BJ (cell line): ENCODE measurements around the gene SLC25A13. TPM values are rescaled to one million over a fixed set of nuclear protein-coding genes. Genes with fewer than 3 reads are reported as not detected.
"Not testable (repeated sequence)": the region's sequence is repeated elsewhere in the genome, so short reads cannot be mapped to it uniquely, and the experiment has no call there.

Experiments used
- CTCF ChIA-PET: fragments of 350-600 bp; formaldehyde crosslinking; extraction: SDS; loops from one replicate; lab custom pipeline; 2021; ENCODE audit warnings: antibody characterized with exemption, inconsistent platforms; lab: Yijun Ruan, JAX
- POLR2A ChIA-PET: fragments of 300-600 bp; sonication (Branson Sonifier 250); formaldehyde crosslinking; extraction: SDS; loops from one replicate; lab custom pipeline; 2021; ENCODE audit warnings: antibody characterized with exemption; lab: Charles Lee
- DNase-seq: peaks from one replicate; pipeline ENCODE4 v3.0.0-alpha.2; 2011; ENCODE audit warnings: low read depth
- H3K27me3 ChIP-seq: 2 replicates; pipeline ENCODE4 v1.6.0; 2011; ENCODE audit warnings: low read length; ENCODE audit not compliant: control insufficient read depth, insufficient read depth
- H3K36me3 ChIP-seq: 2 replicates; pipeline ENCODE4 v1.5.1; 2011; ENCODE audit warnings: low read length; ENCODE audit not compliant: control insufficient read depth, insufficient read depth
- H3K4me3 ChIP-seq: 2 replicates; pipeline ENCODE4 v1.5.1; 2011; ENCODE audit warnings: low read depth, mild to moderate bottlenecking, control low read depth, low read length
- CTCF ChIP-seq: IDR thresholded peaks from 2 replicates; pipeline ENCODE4 v1.5.1; 2011; ENCODE audit warnings: low read depth, mild to moderate bottlenecking, control low read depth, inconsistent platforms, low read length, moderate library complexity; ENCODE audit not compliant: insufficient read depth
- polyA plus RNA-seq: library from polyadenylated mRNA; depleted of rRNA; stranded (reverse); fragments of >200 nt; gene quantifications from 2 replicates; pipeline ENCODE4 v1.2.3, GENCODE V29; 2011

SLC25A13 gene
- polyA plus RNA-seq, 1 experiment, result 6.2 TPM

- H3K27me3 ChIP-seq, result no peaks in the 10 kb centered on the region
- ChIA-PET POLR2A (no interaction called here), CTCF (no interaction called here)
- no peak for DNase-seq
- TF ChIP-seq CTCF, result no peak
- no peaks in the 10 kb centered on the region for H3K36me3 ChIP-seq
- no peak overlapping the region for H3K4me3 ChIP-seq
These were observed 152.5 kb downstream of the SLC25A13 start for GRCh38 chr7:96169439-96169838.

GRCh38 chr7:96167424-96167823 lies 154.5 kb downstream of the SLC25A13 start:
- Histone ChIP-seq H3K36me3 (no peaks in the 10 kb centered on the region), H3K27me3 (no peaks in the 10 kb centered on the region), H3K4me3 (no peak overlapping the region)
- no peak for DNase-seq
- POLR2A ChIA-PET, result no interaction called here
- CTCF ChIA-PET, result no interaction called here
- TF ChIP-seq CTCF, result no peak

DNA sequence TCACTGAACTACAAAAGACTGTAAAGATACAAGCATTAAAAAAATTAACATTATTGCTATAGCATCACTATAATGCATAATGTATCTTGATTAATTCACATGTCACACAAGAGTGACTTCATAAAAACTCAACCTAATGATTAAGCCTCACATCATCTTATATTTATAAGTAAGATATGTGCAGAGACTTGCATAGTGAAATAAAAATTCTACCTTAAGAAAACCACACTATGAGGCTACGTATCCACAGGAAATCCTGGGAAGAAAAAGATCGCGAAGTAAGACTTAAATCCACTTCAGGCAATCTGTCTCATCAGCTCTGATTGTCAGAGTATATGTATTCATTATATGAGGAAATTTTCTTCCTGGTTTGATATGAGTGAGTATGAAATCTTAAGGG lies 160.0 kb downstream of the SLC25A13 start:
- H3K4me3 ChIP-seq, result no peak overlapping the region
- ChIA-PET CTCF (no interaction called here), POLR2A (no interaction called here)
- DNase-seq, result no peak
- no peaks in the 10 kb centered on the region for H3K36me3 ChIP-seq
- TF ChIP-seq CTCF, result no peak
- H3K27me3 ChIP-seq, result no peaks in the 10 kb centered on the region

- TF ChIP-seq CTCF, result no peak
- Histone ChIP-seq H3K4me3 (no peak overlapping the region), H3K27me3 (no peaks in the 10 kb centered on the region), H3K36me3 (no peaks in the 10 kb centered on the region)
- ChIA-PET POLR2A (no interaction called here), CTCF (no interaction called here)
- DNase-seq, result no peak
These were observed 164.0 kb downstream of the SLC25A13 start for GRCh38 chr7:96157856-96158255.

DNA sequence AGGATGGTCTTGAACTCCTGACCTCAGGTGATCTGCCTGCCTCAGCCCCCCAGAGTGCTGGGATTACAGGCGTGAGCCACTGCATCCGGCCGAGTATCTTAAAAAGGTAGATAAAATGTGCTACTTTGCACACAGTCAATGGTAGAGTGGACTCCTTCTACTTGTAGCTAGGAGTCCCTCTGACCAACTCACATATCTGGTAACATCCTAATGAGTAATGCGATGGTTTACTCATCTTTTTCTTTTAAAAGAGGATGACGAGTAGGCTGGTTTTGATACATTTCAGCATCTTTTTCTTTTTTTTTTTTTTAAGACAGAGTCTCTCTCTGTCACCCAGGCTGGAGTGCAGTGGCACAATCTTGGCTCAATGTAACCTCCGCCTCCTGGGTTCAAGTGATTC lies 167.4 kb downstream of the SLC25A13 start:
- H3K4me3 ChIP-seq, H3K36me3 ChIP-seq, POLR2A ChIA-PET, CTCF ChIA-PET, DNase-seq, H3K27me3 ChIP-seq: not testable (repeated sequence)

DNA sequence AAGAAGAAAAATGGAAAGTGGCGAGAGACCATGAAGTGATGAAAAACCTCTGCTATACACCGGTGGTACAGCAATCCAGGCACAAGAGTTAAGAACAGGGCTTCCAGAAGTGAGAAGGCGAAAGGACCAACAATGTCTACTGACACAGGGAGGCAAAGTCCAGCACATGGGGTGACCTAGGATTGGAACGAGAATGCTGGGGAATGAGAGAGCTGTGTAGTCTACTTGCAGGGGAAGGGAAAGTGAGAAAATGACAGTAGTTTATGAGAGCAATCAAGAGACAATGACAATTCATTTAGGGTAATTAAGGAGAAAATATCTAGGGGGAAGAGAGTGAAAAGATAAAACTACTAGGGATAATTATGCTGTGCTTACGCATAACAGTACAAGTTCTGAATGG lies 169.2 kb downstream of the SLC25A13 start:
- no peak for TF ChIP-seq CTCF
- DNase-seq, result no peak
- POLR2A ChIA-PET, result no interaction called here
- Histone ChIP-seq H3K27me3 (no peaks in the 10 kb centered on the region), H3K36me3 (no peaks in the 10 kb centered on the region), H3K4me3 (no peak overlapping the region)
- CTCF ChIA-PET, result interaction anchor here (1.0 kb wide), 1 partner anchor 44 kb away, joined by 3 read pairs; no protein-coding TSS in a partner anchor
